ENCODE data around the gene CSF1.
A peak's percentile ranks its signal among the peaks of the same experiment; 100 is the strongest.

DNA sequence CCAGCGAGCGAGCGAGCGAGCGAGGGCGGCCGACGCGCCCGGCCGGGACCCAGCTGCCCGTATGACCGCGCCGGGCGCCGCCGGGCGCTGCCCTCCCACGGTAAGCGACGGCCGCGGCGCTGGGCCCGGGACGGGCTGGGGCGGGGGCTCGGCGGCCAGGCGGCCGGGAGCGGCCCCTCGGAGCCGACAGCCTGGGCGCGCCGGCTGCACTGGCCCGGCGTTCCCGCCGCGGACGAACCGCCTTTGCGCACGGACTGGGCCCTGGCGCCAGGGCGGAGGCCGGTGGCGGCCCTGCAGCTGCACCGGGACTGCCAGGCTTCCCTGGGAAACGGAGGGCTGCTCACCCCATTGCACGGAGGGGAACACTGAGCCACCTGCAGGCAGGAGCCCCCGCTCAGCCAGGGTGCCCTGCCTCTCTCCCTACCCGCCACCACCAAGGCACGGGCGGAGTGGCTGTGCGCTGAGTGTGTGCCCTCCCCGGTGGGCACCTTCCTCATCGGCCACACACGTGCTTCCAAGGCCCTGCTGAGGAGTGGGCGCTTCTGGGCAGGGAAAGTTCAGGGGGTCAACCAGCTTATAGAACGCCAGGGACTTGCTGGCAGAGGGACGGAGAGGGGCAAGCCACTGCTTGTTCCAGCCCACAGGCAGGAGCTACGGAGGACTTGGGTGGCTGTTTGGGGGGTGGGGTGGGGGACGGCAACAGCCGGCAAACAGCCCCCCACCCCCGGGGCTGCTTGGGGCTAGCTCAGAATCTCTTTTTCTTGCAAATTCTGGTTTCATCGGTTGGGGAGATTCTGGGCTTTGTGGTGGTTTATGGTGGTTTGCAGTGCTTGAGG is 532 bp downstream of the CSF1 start:
- TF ChIP-seq, protein P1, sequence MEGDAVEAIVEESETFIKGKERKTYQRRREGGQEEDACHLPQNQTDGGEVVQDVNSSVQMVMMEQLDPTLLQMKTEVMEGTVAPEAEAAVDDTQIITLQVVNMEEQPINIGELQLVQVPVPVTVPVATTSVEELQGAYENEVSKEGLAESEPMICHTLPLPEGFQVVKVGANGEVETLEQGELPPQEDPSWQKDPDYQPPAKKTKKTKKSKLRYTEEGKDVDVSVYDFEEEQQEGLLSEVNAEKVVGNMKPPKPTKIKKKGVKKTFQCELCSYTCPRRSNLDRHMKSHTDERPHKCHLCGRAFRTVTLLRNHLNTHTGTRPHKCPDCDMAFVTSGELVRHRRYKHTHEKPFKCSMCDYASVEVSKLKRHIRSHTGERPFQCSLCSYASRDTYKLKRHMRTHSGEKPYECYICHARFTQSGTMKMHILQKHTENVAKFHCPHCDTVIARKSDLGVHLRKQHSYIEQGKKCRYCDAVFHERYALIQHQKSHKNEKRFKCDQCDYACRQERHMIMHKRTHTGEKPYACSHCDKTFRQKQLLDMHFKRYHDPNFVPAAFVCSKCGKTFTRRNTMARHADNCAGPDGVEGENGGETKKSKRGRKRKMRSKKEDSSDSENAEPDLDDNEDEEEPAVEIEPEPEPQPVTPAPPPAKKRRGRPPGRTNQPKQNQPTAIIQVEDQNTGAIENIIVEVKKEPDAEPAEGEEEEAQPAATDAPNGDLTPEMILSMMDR (IDR thresholded peaks at IDR 0.05): no peak
- TF ChIP-seq POLR2A (IDR thresholded peaks at IDR 0.05): peak in 1 of 2 donors; percentile 42

Data from Peyer's patch (tissue), 4 donors.